ENCODE data around the gene PLEKHG4B. TPM values are rescaled to one million over a fixed set of nuclear protein-coding genes. Genes with fewer than 3 reads are reported as not detected.

Gene PLEKHG4B
- total and polyA plus RNA-seq, 2 of the 4 experiments (the other 2 are of a cell fraction): 1.1 TPM

DNA sequence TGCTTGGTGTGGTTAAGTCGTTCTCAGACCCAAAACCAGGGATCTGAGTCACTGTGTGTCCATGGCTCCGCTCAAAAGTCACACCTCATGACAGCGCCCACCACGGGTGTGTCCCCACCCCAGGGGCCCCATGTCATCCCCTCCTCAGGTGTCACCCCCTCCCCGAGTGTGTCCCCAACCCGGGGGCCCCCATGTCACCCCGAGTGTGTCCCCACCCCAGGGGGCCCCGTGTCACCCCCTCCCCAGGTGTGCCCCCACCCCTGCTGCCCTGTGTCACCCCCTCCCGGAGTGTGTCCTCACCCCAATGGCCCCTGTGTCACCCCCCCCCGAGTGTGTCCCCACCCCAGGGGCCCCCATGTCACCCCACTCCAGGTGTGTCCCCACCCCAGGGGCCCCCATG, 104.4 kb downstream of the PLEKHG4B start:
- Histone ChIP-seq H2BK20ac (ENCODE audit: low read depth, low read length) (no peak overlapping the region), H2BK120ac (ENCODE audit: low read depth, low read length) (no peak overlapping the region), H3K4me1 (ENCODE audit: control insufficient read depth, insufficient read depth, low read length) (no peaks in the 10 kb centered on the region), H3K18ac (ENCODE audit: low read depth, low read length) (no peak overlapping the region), H4K20me1 (ENCODE audit: insufficient read depth, low read length) (no peaks in the 10 kb centered on the region; the same call in none of the 2 replicates), H4K91ac (ENCODE audit: insufficient read depth, low read depth, low read length) (no peak overlapping the region), H3K4ac (ENCODE audit: low read depth, low read length) (no peak overlapping the region), H2BK5ac (ENCODE audit: low read depth, low read length, poor library complexity, severe bottlenecking) (no peak overlapping the region), H3K36me3 (ENCODE audit: control insufficient read depth, insufficient read depth, low read length) (peaks cover 4% of the 10 kb centered on the region), H3K9me3 (ENCODE audit: control insufficient read depth, insufficient read depth, low read length) (no peaks in the 10 kb centered on the region), H3K23ac (ENCODE audit: low read depth, low read length) (no peak overlapping the region), H3K56ac (ENCODE audit: extremely low read depth, insufficient read depth, low read length) (no peak overlapping the region), H2BK15ac (ENCODE audit: low read depth, low read length) (no peak overlapping the region), H3K14ac (replicated peaks; ENCODE audit: low read depth, low read length) (no peak overlapping the region), H3K9ac (ENCODE audit: low read depth, low read length) (no peak overlapping the region), H3K79me1 (ENCODE audit: low read depth in 1 of 2, low read length in 2 of 2) (0 out of 4 replicates have a peak, but pooled peaks cover 0 to under 1% of the 10 kb centered on the region in 2 experiments), H2AK5ac (ENCODE audit: low read depth, low read length) (no peak overlapping the region), H2AFZ (replicated peaks; ENCODE audit: low read length, poor library complexity) (no peak overlapping the region), H3K4me2 (ENCODE audit: low read depth, low read length) (no peak overlapping the region), H2AK9ac (replicated peaks; ENCODE audit: low read depth, low read length, poor library complexity) (peak overlapping the region; percentile 37), H4K5ac (ENCODE audit: low read depth, low read length) (no peak overlapping the region), H3K9me1 (ENCODE audit: insufficient read depth, low read length) (peaks cover 2% of the 10 kb centered on the region; the same call in 1 of the 2 replicates), H4K8ac (ENCODE audit: low read depth in 2 of 2, low read length in 2 of 2) (no peak overlapping the region), H3K27ac (ENCODE audit: insufficient read depth, low read length) (no peak overlapping the region), H3K4me3 (ENCODE audit: insufficient read depth, low read depth, low read length) (no peak overlapping the region), H3K27me3 (ENCODE audit: control insufficient read depth, insufficient read depth, low read length) (peaks cover 6% of the 10 kb centered on the region; the same call in 1 of the 2 replicates)
- POLR2A ChIA-PET (ENCODE audit: unreplicated experiment): no interaction called here
- in situ Hi-C loops (cut with MboI; ENCODE audit: low sequenced_read_pairs): no loop called here
- no peak for ATAC-seq (ENCODE audit: low read depth)
- TF ChIP-seq RFX5 (IDR thresholded peaks at IDR 0.05; ENCODE audit: low read depth, low read length) (no peak), FOS (IDR thresholded peaks at IDR 0.05; ENCODE audit: low read depth, low read length) (no peak), BHLHE40 (IDR thresholded peaks at IDR 0.05; ENCODE audit: low read depth, low read length) (no peak), POLR2A (IDR thresholded peaks at IDR 0.05; ENCODE audit: low read depth, low read length) (no peak), SMC3 (IDR thresholded peaks at IDR 0.05; ENCODE audit: low read depth, low read length) (no peak), RAD21 (IDR thresholded peaks at IDR 0.05; ENCODE audit: low read length) (no peak), MAFK (IDR thresholded peaks at IDR 0.05; ENCODE audit: low read depth, low read length) (no peak), CEBPB (IDR thresholded peaks at IDR 0.05; ENCODE audit: low read depth, low read length) (no peak), CHD1 (IDR thresholded peaks at IDR 0.05; ENCODE audit: low read depth, low read length) (no peak), RCOR1 (IDR thresholded peaks at IDR 0.05; ENCODE audit: insufficient replicate concordance, low read length) (no peak), NFE2L2 (IDR thresholded peaks at IDR 0.05; ENCODE audit: low read depth, low read length) (no peak), MAZ (IDR thresholded peaks at IDR 0.05; ENCODE audit: borderline replicate concordance, low read depth, low read length) (no peak), MXI1 (IDR thresholded peaks at IDR 0.05; ENCODE audit: borderline replicate concordance, low read depth, low read length) (no peak)
- TF ChIP-seq, protein P1, sequence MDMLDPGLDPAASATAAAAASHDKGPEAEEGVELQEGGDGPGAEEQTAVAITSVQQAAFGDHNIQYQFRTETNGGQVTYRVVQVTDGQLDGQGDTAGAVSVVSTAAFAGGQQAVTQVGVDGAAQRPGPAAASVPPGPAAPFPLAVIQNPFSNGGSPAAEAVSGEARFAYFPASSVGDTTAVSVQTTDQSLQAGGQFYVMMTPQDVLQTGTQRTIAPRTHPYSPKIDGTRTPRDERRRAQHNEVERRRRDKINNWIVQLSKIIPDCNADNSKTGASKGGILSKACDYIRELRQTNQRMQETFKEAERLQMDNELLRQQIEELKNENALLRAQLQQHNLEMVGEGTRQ (IDR thresholded peaks at IDR 0.05; ENCODE audit: low read depth, low read length): no peak
- TF ChIP-seq, protein P2, sequence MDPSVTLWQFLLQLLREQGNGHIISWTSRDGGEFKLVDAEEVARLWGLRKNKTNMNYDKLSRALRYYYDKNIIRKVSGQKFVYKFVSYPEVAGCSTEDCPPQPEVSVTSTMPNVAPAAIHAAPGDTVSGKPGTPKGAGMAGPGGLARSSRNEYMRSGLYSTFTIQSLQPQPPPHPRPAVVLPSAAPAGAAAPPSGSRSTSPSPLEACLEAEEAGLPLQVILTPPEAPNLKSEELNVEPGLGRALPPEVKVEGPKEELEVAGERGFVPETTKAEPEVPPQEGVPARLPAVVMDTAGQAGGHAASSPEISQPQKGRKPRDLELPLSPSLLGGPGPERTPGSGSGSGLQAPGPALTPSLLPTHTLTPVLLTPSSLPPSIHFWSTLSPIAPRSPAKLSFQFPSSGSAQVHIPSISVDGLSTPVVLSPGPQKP (IDR thresholded peaks at IDR 0.05; ENCODE audit: borderline replicate concordance, low read depth, low read length): no peak
- TF ChIP-seq, protein P3, sequence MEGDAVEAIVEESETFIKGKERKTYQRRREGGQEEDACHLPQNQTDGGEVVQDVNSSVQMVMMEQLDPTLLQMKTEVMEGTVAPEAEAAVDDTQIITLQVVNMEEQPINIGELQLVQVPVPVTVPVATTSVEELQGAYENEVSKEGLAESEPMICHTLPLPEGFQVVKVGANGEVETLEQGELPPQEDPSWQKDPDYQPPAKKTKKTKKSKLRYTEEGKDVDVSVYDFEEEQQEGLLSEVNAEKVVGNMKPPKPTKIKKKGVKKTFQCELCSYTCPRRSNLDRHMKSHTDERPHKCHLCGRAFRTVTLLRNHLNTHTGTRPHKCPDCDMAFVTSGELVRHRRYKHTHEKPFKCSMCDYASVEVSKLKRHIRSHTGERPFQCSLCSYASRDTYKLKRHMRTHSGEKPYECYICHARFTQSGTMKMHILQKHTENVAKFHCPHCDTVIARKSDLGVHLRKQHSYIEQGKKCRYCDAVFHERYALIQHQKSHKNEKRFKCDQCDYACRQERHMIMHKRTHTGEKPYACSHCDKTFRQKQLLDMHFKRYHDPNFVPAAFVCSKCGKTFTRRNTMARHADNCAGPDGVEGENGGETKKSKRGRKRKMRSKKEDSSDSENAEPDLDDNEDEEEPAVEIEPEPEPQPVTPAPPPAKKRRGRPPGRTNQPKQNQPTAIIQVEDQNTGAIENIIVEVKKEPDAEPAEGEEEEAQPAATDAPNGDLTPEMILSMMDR (conservative IDR thresholded peaks at IDR 0.05; ENCODE audit: low read depth, low read length): no peak
- intact Hi-C loops (cut with micrococcal nuclease): no loop called here
- no CpG with 5 or more reads among the region's 10 CpGs for WGBS, 2 experiments (ENCODE audit: extremely low coverage in 2 of 2, insufficient read length in 1 of 2)
- DNase-seq: no peak
- no TSS peak for BruUV-seq (replicated peaks)
- CTCF ChIA-PET: no interaction called here
- dilution Hi-C loops (cut with HindIII; ENCODE audit: low sequenced_read_pairs, unreplicated experiment): no loop called here

All from IMR-90 (cell line).